GM19324 (cell line): ENCODE measurements around the gene FBXO21.
"Not testable (repeated sequence)": the region's sequence is repeated elsewhere in the genome, so short reads cannot be mapped to it uniquely, and the experiment has no call there.

Experiments used
- ATAC-seq: cut with Tn5 transposase; IDR thresholded peaks from one replicate; pipeline ENCODE4 v1.9.1; 2021; ENCODE audit warnings: mild to moderate bottlenecking, moderate library complexity; ENCODE audit not compliant: unreplicated experiment, low FRiP score

Gene FBXO21, protein sequence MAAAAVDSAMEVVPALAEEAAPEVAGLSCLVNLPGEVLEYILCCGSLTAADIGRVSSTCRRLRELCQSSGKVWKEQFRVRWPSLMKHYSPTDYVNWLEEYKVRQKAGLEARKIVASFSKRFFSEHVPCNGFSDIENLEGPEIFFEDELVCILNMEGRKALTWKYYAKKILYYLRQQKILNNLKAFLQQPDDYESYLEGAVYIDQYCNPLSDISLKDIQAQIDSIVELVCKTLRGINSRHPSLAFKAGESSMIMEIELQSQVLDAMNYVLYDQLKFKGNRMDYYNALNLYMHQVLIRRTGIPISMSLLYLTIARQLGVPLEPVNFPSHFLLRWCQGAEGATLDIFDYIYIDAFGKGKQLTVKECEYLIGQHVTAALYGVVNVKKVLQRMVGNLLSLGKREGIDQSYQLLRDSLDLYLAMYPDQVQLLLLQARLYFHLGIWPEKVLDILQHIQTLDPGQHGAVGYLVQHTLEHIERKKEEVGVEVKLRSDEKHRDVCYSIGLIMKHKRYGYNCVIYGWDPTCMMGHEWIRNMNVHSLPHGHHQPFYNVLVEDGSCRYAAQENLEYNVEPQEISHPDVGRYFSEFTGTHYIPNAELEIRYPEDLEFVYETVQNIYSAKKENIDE

DNA sequence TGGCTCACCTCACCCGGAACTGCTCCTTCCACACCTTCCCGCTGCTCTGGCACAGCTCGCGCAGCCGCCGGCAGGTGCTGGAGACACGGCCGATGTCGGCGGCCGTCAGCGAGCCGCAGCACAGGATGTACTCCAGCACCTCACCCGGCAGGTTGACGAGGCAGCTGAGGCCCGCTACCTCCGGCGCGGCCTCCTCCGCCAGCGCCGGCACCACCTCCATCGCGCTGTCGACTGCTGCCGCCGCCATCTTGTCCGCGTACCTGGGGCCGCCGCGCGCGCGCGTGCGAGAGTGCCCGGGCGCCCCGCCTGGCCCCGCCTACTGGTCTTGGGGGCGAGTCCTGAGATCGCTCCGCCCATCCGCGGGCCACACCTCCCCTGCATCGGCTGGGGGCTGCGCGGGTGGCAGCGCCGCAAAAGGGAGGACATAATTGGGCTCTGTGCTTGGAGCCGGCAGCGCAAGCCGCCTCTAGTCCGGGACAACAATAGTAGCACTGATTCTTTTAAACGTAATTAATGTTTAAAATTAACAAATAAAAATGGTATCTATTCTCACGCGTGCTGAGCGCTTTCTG is at the start of gene FBXO21:
Gene FBXO21, minus strand, starts transcription at position 261 of the 572 bp plus-strand sequence. Its CDS starts 14 bp downstream, at position 247.
- ATAC-seq, result peak; percentile 90

DNA sequence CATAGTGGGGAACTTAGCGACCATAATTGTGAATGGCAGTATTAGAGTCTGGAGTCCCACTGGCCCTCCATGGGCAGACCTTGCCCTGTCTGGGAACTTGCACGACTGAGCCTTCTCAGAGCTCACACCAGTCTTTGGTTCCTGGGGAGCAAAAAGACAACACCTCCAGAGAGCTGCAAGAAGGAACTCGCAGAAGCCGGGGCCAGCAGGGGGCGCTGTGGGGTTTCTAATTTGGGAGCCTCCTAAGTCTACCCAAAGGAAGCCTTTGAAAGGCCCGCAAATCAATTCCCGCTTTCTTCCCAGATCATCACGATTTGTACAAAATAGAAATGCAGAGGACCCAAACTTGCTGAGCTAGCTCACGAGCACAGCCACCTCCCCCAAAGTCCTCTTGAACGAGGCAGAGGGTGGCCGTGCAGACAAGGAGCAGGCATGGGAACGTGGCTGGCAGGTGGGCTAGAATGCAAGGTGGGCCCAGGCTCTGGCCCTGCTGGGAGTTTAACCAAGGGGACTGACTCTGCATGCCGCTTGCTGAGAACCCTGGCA is 46.3 kb upstream of the FBXO21 start:
- ATAC-seq, result no peak

DNA sequence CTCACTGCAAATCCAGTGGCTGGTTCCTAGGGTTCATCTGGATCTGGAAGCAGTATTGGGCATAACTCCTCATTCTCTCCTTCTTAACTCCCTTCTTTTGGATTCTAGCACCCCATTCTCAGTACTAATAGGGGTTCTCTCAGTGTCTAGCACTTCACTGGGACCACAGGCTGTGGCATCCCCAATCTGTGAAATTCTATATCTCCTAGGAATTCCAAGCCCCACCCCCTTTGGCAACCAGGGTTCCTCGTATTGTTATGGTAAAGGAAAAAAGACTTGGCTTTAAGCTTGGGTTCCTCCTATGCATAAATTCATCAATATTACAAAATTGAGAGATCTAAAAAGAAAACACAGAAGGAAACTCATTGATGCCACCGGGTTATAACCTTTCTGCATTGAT is 45.0 kb upstream of the FBXO21 start:
- ATAC-seq, result no peak

DNA sequence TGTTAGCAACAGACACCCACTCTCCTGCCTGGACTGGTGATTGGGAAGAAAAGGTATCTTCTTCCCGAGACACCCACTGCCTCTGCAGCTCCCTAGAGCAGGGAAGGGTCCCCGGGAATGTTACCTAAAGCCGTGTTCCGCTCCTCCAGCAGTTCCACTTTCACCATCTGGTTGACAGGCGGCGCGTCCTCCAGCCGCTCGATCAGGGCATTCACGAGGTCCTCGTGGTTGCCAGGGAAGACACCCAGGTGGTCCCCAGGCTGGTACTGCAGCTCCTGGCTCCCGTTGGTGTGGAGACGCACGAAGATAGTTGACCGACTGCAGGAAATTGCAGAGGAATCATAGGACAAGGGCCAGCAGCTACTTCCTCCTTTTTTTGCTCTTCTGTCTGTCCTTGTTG is 44.2 kb upstream of the FBXO21 start:
- ATAC-seq, result no peak

DNA sequence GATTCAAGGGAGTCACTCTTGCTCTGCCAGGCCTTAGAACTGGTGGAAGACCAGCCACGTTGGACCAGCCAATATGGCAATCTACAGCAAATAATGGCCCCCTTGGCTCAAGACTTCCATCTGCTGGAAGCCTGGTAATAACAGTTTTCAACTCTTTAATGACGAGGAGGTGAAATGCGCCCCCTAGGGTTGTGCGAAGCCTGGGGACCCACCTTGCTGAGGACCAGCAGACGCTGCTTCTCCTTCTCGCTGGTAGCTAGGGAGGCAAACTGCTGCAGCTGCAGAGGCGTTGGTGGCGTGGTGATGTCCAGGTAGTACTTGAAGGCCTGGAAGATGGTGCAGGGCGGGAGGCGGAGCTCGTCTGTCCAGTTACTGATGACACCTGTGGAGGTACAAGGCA is 41.5 kb upstream of the FBXO21 start:
- ATAC-seq, result no peak

DNA sequence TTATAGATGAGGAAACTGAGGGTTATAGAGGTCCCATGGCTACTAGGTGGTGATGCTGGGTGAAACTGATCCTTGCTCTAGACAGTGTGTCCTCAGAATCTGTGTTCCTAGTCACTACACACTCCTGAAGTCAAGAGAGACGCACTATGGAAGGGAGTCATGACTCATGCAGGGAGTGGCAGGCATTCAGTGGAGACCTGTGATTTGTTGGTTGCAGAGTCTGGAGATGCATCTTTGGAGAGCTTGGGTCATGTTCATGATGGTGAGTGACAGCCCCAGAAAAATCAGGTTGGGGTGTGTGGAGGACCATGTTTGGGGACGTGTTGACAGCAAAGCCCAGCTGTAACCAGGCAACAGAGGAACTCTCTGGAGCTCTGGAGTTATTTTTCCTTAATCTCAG is 38.0 kb upstream of the FBXO21 start:
- no peak for ATAC-seq

DNA sequence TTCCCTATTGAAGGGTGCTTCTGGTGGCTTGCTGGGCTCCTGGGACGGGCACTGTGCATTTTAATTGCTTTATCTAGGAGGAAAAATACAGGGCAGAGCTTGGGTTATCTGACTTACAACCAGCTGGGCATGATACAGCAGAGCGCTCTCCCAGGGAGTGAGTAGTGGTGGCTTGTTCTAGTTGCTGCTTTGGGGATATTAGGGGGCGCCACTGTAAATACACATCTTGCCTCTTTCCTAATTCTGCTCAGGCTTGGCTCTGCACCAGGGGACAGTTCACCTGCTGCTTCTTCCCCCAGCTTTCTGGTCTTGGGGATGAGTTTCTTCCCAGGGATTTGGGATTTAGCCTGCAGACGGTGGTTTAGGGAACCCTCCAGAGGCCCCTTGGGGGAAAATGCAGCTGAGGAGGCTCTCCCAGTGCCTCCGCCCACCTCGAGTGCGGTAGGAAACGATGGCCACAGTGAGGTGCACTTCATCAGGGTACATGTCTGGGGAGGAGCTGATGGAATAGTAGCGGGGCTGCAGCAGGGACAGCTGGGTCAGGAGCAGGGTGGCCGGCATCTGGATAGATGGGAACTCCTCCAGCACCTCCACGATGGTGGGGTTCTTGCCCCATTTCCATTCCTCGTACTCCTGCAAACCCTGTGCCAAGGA is 36.9 kb upstream of the FBXO21 start:
- no peak for ATAC-seq

DNA sequence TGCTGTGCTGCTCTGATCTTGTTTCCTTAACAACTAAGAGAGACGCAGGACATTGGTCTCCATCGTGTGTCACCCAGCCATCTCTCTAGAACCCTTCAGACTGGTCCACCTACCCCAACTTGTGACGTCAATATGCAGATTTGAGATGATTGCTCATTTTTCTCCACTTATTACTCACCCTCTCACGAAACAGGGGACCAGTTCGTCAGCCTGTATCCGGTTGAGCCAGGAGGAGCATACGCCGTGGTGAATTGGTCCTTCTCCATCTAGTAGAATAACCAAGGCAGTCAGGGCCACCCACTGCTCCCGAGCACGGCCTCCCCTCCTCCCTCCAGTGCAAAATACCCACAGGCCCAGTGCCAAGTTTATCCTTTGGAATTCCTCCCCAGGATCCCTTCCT is 36.2 kb upstream of the FBXO21 start:
- ATAC-seq, result no peak

DNA sequence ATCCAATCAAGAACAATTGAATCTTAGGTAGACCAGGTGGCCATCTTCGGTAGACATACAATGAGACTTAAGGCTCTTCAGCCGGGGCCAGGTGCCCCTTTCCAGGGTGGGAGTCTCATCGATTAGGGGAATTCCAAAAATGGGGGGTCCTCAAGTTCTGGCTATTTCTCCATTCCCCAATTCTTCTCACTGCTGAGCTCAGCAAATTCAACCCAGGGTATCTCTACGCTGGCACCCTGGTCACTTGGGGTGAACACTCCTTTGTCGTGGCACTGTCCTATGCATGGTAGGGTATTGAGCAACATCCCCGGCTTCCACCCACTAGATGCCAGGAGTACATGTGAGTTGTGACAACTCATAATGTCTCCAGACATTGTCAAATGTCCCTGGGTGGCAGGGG is 34.9 kb upstream of the FBXO21 start:
- ATAC-seq, result no peak

DNA sequence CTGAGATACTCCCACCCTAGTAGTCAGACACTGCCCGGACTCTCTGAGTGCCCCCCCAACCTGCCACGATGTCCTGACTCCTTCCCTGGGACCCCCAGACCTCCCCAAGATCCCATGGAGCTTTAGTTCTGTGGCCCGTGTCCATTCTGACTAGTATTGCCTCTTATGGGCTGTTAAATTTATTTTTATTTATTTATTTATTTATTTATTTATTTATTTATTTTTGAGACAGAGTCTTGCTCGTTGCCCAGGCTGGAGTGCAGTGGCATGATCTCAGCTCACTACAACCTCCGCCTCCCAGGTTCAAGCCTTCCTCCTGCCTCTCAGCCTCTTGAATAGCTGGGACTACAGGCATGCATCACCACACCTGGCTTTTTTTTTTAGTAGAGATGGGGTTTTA is 30.7 kb upstream of the FBXO21 start:
- not testable (repeated sequence) for ATAC-seq

DNA sequence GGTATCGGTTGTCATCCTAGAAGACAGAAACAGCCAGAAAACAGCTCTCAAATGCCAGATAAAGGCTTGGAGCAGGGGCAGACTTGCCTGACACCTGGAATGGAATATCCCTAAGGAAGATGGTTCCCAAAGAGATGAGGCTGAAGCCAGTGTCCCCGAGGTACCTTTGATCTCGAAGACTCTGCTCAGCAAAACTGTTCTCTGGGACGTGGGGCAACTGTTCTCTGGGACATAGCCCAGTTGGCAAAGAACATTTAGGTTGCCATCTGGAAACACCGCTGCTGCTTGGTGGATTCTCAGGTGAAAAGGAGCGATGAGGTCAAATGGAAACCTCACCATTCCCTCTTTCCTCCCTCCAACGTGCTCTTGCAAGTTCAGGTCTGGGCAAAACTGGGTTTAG is 27.9 kb upstream of the FBXO21 start:
- no peak for ATAC-seq

DNA sequence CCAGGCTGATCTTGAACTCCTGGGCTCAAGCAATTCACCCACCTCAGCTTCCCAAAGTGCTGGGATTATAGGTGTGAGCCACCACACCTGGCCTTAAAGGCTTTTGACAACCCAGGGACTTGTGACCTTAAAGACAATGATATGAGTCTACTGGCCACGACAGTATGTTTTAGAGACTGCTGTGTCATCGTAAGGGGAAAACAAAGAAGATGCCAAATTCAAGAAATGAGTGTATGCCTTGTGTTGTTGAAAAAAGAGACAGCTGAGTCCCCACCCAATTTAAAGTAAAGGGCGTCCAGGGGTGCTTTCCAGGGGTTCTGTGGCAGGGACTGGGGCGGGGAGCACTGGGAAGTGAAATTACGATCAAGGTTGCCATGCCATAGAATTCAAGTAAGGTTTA is 26.4 kb upstream of the FBXO21 start:
- ATAC-seq, result no peak

DNA sequence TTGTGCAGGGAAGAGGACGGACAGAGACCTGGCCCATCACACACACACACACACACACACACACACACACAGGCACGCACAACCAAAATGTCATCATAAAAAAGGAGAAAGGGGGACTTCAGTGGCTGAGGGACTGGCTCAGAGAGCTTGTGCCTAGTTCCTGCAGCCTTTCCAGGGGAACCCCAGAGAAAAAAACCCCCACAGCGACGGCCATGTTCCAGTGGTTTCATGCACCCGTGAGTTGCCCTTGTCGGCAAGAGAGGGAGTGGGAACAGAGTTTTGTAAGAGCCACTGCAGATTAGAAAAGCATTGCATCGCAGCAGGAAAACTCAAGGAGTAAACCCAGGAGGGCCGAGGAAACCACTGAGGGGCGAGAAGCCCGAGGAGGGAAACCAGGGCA is 24.5 kb upstream of the FBXO21 start:
- ATAC-seq, result no peak

DNA sequence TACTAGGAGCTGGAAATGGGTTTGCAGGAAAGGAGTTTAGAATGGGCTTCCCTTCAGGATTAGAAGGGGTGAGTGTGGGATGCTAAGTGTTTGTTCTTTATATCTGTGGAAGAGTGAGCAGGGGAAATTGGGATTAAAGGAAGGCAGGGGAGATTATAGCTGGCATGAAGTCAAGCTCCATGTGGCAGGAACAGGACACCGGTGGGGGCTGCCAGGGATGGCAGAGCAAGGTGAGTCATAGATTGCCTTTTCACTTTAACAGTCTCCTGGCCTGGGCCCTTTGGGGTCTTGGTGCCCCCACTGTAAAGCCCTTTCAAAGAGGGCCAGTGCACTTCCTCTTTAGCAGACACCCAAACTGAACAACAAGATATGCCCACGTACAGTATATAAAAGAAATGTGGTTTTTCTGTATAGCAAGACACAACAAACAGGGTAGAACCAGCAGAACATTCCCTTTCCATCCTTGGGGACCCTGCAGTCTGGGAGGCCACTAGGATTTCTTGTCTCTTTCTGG is 23.1 kb upstream of the FBXO21 start:
- no peak for ATAC-seq

DNA sequence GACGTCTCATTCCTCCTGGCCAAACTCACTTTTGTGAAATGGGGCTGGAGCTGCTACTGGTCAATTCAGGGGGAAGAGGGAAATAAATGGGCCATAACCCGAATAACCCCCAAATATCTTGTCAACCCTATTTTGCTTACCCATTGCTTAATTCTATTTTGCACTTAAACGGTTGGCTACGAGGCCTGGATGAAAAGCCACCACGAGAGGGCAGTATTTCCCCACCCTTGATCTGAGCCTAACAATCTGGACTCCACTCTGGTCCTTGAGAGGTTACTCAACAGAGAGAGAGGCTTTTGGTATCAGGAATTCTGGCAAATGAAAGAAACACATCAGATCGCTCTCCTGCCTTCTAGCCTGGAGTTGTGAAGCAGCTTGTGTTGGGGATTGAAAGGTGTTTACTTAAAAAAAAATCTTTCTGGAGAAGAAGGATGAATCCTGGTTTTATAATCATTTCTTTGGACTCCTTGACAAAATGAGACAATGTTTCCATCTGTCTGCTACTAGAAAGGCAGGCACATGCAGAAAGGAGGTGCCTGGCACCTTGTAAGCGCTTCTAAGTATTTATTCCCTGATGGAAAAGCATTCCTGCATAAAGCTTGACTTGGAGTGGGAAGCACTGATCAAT is 22.4 kb upstream of the FBXO21 start:
- ATAC-seq, result no peak

DNA sequence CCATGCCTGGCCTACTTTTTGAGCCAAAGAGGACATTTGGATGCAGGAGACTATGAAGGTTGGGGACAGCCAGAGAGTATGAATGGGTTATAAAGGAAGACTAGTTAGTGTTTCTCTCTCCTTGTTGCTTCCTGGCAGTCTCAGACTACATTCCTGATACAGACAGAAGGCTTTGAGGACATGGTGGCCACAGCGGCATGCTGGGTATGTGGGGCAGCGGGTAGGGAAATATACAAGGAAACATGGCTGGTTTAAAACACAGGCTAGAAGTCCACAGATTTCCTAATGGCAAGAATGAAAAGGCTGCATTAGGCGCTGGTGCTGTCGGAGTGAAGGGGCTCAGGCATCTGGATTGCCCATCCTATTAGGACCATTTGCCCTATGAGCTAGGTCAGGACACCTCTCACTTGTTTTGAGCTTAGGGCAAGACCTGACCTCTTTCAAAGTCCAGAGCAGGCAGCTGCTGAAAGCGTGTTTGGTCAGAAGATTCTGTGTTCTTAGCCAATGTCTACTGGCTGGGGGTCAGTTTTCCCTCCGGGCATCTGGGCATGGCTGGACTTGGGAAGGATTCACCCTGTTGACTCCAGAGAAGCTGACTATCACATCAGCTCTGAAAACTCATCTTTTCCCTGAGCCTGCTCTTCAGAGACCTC is 20.1 kb upstream of the FBXO21 start:
- no peak for ATAC-seq

DNA sequence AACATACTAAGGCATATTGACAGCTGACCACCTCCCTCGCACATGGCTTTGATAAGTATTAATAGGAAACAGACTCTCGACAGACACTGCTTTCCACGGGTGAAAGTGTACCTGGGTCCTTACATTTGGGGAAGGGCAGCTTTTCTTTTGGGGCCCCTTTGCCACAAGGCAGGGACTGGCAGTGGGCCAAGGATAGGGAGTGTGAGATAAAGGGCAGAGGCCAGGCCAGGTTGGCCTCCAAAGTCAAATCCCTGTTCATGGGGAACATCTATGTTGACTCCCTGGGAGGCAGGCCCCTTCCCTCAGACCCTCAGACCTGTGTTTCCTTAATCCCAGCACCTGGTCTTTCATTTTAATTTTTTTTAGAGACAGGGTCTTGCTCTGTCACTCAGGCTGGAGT is 19.4 kb upstream of the FBXO21 start:
- ATAC-seq, result no peak

DNA sequence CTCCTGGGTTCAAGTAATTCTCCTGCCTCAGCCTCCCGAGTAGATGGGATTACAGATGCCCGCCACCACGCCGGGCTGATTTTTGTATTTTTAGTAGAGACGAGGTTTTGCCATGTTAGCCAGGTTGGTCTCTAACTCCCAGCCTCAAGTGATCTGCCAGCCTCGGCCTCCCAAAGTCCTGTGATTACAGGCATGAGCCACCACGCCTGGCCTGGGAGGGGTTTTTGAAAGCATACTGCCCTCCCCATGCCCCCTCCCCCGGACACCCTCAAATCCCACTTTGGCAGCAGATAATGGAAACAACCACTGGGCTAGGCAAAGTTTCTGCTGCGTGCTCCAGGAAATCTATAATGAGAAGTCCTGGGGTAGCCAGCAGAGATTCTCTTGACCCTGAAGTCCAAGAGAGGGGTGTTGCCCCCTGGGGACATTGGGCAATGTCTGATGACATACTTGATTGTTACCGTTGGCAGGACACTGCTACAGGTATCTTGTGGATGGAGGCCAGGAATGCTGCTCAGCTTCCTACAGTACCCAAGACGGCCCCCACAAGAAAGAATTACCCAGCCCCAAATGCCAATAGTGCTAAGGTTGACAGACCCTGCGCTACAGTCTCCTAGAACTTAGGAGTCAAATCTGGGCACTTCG is 18.7 kb upstream of the FBXO21 start:
- ATAC-seq, result no peak

DNA sequence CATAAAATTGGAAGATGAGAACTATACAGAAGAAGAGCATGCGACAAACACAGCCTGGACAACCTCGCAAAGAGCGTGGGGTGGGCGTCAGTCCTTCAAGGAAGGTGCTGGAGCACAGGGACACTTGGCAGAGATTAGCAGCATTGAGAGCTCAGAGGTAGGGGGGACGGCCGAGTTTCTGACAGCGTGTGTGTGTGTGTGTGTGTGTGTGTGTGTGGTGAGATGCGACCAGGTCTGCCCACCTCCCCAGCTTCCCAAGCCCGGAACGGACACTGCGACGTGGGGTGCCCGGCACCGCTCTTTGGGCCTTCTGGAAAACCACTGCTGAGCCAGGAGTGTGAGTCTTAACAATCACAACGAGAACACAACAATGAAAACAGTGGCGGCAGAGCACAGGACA is 17.9 kb upstream of the FBXO21 start:
- ATAC-seq, result no peak
